Progenitor cell of endocrine pancreas (in vitro differentiated cells): ENCODE results near the gene FOXN4. TPM values are rescaled to one million over a fixed set of nuclear protein-coding genes. Genes with fewer than 3 reads are reported as not detected.
A peak's percentile ranks its signal among the peaks of the same experiment; 100 is the strongest.

Experiments
- DNase-seq: peaks from one replicate; pipeline ENCODE4 v3.0.0; 2021; ENCODE audit warnings: low spot score; ENCODE audit not compliant: unreplicated experiment
- H3K27ac Mint-ChIP-seq: 2 replicates; pipeline ENCODE4 v1.8.0; 2021; ENCODE audit warnings: mild to moderate bottlenecking, moderate library complexity, mixed read lengths
- H3K27me3 Mint-ChIP-seq: 2 replicates; pipeline ENCODE4 v1.8.0; 2021; ENCODE audit warnings: mixed read lengths
- H3K36me3 Mint-ChIP-seq: 2 replicates; pipeline ENCODE4 v1.8.0; 2022; ENCODE audit warnings: mixed read lengths; ENCODE audit not compliant: insufficient read depth
- H3K4me1 Mint-ChIP-seq: 2 replicates; pipeline ENCODE4 v1.8.0; 2021; ENCODE audit warnings: low read depth, mixed read lengths
- H3K4me3 Mint-ChIP-seq: 2 replicates; pipeline ENCODE4 v1.8.0; 2021; ENCODE audit warnings: low read depth, mild to moderate bottlenecking, moderate library complexity, mixed read lengths
- H3K9me3 Mint-ChIP-seq: 2 replicates; pipeline ENCODE4 v1.8.0; 2021; ENCODE audit warnings: low read depth, mixed read lengths
- CTCF ChIP-seq: fragments of 200-600 bp; sonication (generic); IDR thresholded peaks from one replicate; pipeline ENCODE4 v1.5.0; 2021; ENCODE audit warnings: antibody characterized with exemption, mild to moderate bottlenecking; ENCODE audit not compliant: unreplicated experiment
- total RNA-seq: library from RNA; stranded (reverse); gene quantifications from 2 replicates; pipeline ENCODE4 v1.2.1, GENCODE V29; 2021

The FOXN4 gene
- total RNA-seq, 1 donor from 2014 or later: 0.34 TPM

- Mint-ChIP-seq H3K27me3 (peaks cover 55% of the 10 kb centered on the region), H3K9me3 (no peaks in the 10 kb centered on the region), H3K36me3 (no peaks in the 10 kb centered on the region), H3K4me1 (peaks cover 4% of the 10 kb centered on the region), H3K4me3 (no peak overlapping the region), H3K27ac (no peak overlapping the region)
- no peak for TF ChIP-seq CTCF
- DNase-seq: no peak
Observed at GRCh38 chr12:109305547-109305946, 3.5 kb downstream of the FOXN4 start.

- Mint-ChIP-seq H3K27ac (no peak overlapping the region), H3K36me3 (no peaks in the 10 kb centered on the region), H3K4me3 (no peak overlapping the region), H3K4me1 (peaks cover 2% of the 10 kb centered on the region), H3K27me3 (peaks cover 50% of the 10 kb centered on the region), H3K9me3 (no peaks in the 10 kb centered on the region)
- TF ChIP-seq CTCF: no peak
- no peak for DNase-seq
Observed at GRCh38 chr12:109304485-109304884, 4.6 kb downstream of the FOXN4 start.

GRCh38 chr12:109302770-109303169, 6.3 kb downstream of the FOXN4 start:
- peaks cover 36% of the 10 kb centered on the region for H3K27me3 Mint-ChIP-seq
- H3K36me3 Mint-ChIP-seq: no peaks in the 10 kb centered on the region
- no peak overlapping the region for H3K4me3 Mint-ChIP-seq

GRCh38 chr12:109302358-109302757, 6.7 kb downstream of the FOXN4 start:
- H3K27me3 Mint-ChIP-seq: peaks cover 32% of the 10 kb centered on the region
- TF ChIP-seq CTCF: peak; percentile 40
- H3K9me3 Mint-ChIP-seq: no peaks in the 10 kb centered on the region
- H3K4me1 Mint-ChIP-seq: no peaks in the 10 kb centered on the region
- no peak overlapping the region for H3K4me3 Mint-ChIP-seq
- no peak for DNase-seq
- H3K27ac Mint-ChIP-seq: no peak overlapping the region
- no peaks in the 10 kb centered on the region for H3K36me3 Mint-ChIP-seq

More at GRCh38 chr12:109302770-109303169, 6.3 kb downstream of the FOXN4 start:
- no peaks in the 10 kb centered on the region for H3K9me3 Mint-ChIP-seq
- no peak overlapping the region for H3K27ac Mint-ChIP-seq
- DNase-seq: no peak
- no peaks in the 10 kb centered on the region for H3K4me1 Mint-ChIP-seq
- TF ChIP-seq CTCF: no peak

- DNase-seq: no peak
- Mint-ChIP-seq H3K9me3 (no peaks in the 10 kb centered on the region), H3K36me3 (no peaks in the 10 kb centered on the region), H3K27ac (no peak overlapping the region), H3K4me1 (no peaks in the 10 kb centered on the region), H3K27me3 (peaks cover 25% of the 10 kb centered on the region), H3K4me3 (no peak overlapping the region)
- TF ChIP-seq CTCF: no peak
Observed at GRCh38 chr12:109301643-109302168, 7.4 kb downstream of the FOXN4 start.
